ENCODE results near the gene PDS5A. TPM values are rescaled to one million over a fixed set of nuclear protein-coding genes. Genes with fewer than 3 reads are reported as not detected.

Gene PDS5A
- total and polyA plus RNA-seq, 2 donors (not counting 3 experiments of a cell fraction or from before 2014, with no cell fraction given) = 17.5 to 80.8 TPM

- no peak for FAIRE-seq
- dilution Hi-C loops (cut with MboI; ENCODE audit: extremely low pct_ligation_motif_present, low sequenced_read_pairs) = no loop called here
- H3K9me3 ChIP-seq (replicated peaks; ENCODE audit: control insufficient read depth, insufficient read depth, low read length) = no peaks in the 10 kb centered on the region
- H2AFZ ChIP-seq (ENCODE audit: low read depth, low read length) = no peak overlapping the region
- H3K4me2 ChIP-seq (ENCODE audit: insufficient read depth, low read length) = no peak overlapping the region
- no peak overlapping the region for H3K9ac ChIP-seq (replicated peaks; ENCODE audit: extremely low read depth, insufficient read depth, low read length)
- ChIA-PET CTCF (interaction anchor here (0.8 to 1.0 kb wide), 3 partner anchors 8 to 414 kb away, joined by 3 to 4 read pairs (median 3); no protein-coding TSS in a partner anchor), POLR2A (interaction anchor here (0.7 kb wide), 1 partner anchor 9 kb away, joined by 3 read pairs; no protein-coding TSS in a partner anchor)
- TF ChIP-seq EZH2 (IDR thresholded peaks at IDR 0.05; ENCODE audit: borderline replicate concordance, low read depth, low read length, severe bottlenecking) (no peak), POLR2A (IDR thresholded peaks at IDR 0.05; ENCODE audit: low read depth, low read length) (no peak), JUN (IDR thresholded peaks at IDR 0.05; ENCODE audit: borderline replicate concordance, insufficient read depth, insufficient read length, low read depth) (no peak)
- DNase-seq (ENCODE audit: low read depth, low spot score) = no peak
- H3K79me2 ChIP-seq (ENCODE audit: control insufficient read depth, insufficient read depth, low read length) = no peaks in the 10 kb centered on the region
- no peak overlapping the region for H3K4me3 ChIP-seq (replicated peaks in 1 of 3; ENCODE audit: insufficient read depth in 1 of 3, low read depth in 1 of 3, low read length in 3 of 3)
- peaks cover 7 to 9% of the 10 kb centered on the region in 2 experiments for H3K36me3 ChIP-seq (ENCODE audit: control insufficient read depth in 2 of 2, extremely low read depth in 1 of 2, insufficient read depth in 2 of 2, low read length in 2 of 2)
- intact Hi-C loops (cut with micrococcal nuclease) = no loop called here
- H3K27ac ChIP-seq (ENCODE audit: insufficient read depth, low read depth, low read length) = no peak overlapping the region
- no peaks in the 10 kb centered on the region for H3K27me3 ChIP-seq (ENCODE audit: control insufficient read depth in 2 of 2, insufficient read depth in 2 of 2, low read length in 2 of 2)
- no peaks in the 10 kb centered on the region for H3K9me1 ChIP-seq (replicated peaks; ENCODE audit: control insufficient read depth, extremely low read depth, insufficient read depth, low read length)
- no peaks in the 10 kb centered on the region for H3K4me1 ChIP-seq (ENCODE audit: control insufficient read depth, extremely low read depth, insufficient read depth, low read length)
- BruUV-seq (replicated peaks) = no TSS peak
- H4K20me1 ChIP-seq (replicated peaks; ENCODE audit: control insufficient read depth, extremely low read depth, insufficient read depth, low read length) = no peaks in the 10 kb centered on the region
Measured at GRCh38 chr4:39883646-39884045, 94.1 kb downstream of the PDS5A start.

- CTCF ChIA-PET = no interaction called here
- no TSS peak for BruUV-seq (replicated peaks)
Measured at GRCh38 chr4:39881789-39882188, 95.9 kb downstream of the PDS5A start.

More at GRCh38 chr4:39881789-39882188, 95.9 kb downstream of the PDS5A start:
- POLR2A ChIA-PET = no interaction called here
- no peak for DNase-seq (ENCODE audit: low read depth, low spot score)
- TF ChIP-seq MYC (IDR thresholded peaks at IDR 0.05; ENCODE audit: low read depth, low read length) = no peak
- no peak for TF ChIP-seq JUN (IDR thresholded peaks at IDR 0.05; ENCODE audit: borderline replicate concordance, insufficient read depth, insufficient read length, low read depth)
- no peak for TF ChIP-seq CTCF (IDR thresholded peaks at IDR 0.05; ENCODE audit: extremely low read depth in 1 of 2, insufficient read depth in 1 of 2, low read depth in 1 of 2, low read length in 2 of 2)
- TF ChIP-seq POLR2A (IDR thresholded peaks at IDR 0.05; ENCODE audit: low read depth, low read length) = no peak
- no peak for TF ChIP-seq GATA2 (IDR thresholded peaks at IDR 0.05; ENCODE audit: insufficient read depth, insufficient read length, low read depth, low read length)
- no peak for TF ChIP-seq MAX (IDR thresholded peaks at IDR 0.05; ENCODE audit: insufficient read depth, insufficient read length)
- TF ChIP-seq POLR2AphosphoS5 (IDR thresholded peaks at IDR 0.05; ENCODE audit: insufficient read depth, low read depth, low read length) = no peak
- no peak for TF ChIP-seq FOS (IDR thresholded peaks at IDR 0.05; ENCODE audit: borderline replicate concordance, insufficient read depth, low read length)
- no peak for TF ChIP-seq EZH2 (IDR thresholded peaks at IDR 0.05; ENCODE audit: borderline replicate concordance, low read depth, low read length, severe bottlenecking)
- Histone ChIP-seq H3K4me1 (ENCODE audit: control insufficient read depth, extremely low read depth, insufficient read depth, low read length) (no peaks in the 10 kb centered on the region), H3K27me3 (ENCODE audit: control insufficient read depth in 2 of 2, insufficient read depth in 2 of 2, low read length in 2 of 2) (no peaks in the 10 kb centered on the region), H3K4me2 (ENCODE audit: insufficient read depth, low read length) (no peak overlapping the region), H2AFZ (ENCODE audit: low read depth, low read length) (no peak overlapping the region), H3K79me2 (ENCODE audit: control insufficient read depth, insufficient read depth, low read length) (no peaks in the 10 kb centered on the region), H3K4me3 (replicated peaks in 1 of 3; ENCODE audit: insufficient read depth in 1 of 3, low read depth in 1 of 3, low read length in 3 of 3) (no peak overlapping the region), H3K9me3 (replicated peaks; ENCODE audit: control insufficient read depth, insufficient read depth, low read length) (no peaks in the 10 kb centered on the region), H3K9ac (replicated peaks; ENCODE audit: extremely low read depth, insufficient read depth, low read length) (no peak overlapping the region), H4K20me1 (replicated peaks; ENCODE audit: control insufficient read depth, extremely low read depth, insufficient read depth, low read length) (no peaks in the 10 kb centered on the region), H3K9me1 (replicated peaks; ENCODE audit: control insufficient read depth, extremely low read depth, insufficient read depth, low read length) (no peaks in the 10 kb centered on the region), H3K36me3 (ENCODE audit: control insufficient read depth in 2 of 2, extremely low read depth in 1 of 2, insufficient read depth in 2 of 2, low read length in 2 of 2) (peaks cover 7% of the 10 kb centered on the region in 2 experiments), H3K27ac (ENCODE audit: insufficient read depth, low read depth, low read length) (no peak overlapping the region)
- intact Hi-C loops (cut with micrococcal nuclease) (no loop called here), dilution Hi-C loops (cut with MboI; ENCODE audit: extremely low pct_ligation_motif_present, low sequenced_read_pairs) (no loop called here)
- FAIRE-seq = no peak
